ENCODE data around the gene PIK3R1.

- TF ChIP-seq CTCF (IDR thresholded peaks at IDR 0.05) = no peak
- TF ChIP-seq POLR2A (IDR thresholded peaks at IDR 0.05) = no peak
Measured at GRCh38 chr5:68297656-68298055, 82.1 kb downstream of the PIK3R1 start.
